Left cardiac atrium (tissue), 4 donors: ENCODE results near the gene RSL24D1. TPM values are rescaled to one million over a fixed set of nuclear protein-coding genes. Genes with fewer than 3 reads are reported as not detected.

Experiments used
- ATAC-seq, 2 donors: fragments of 200-7000 bp; cut with Tn5 transposase; one replicate each; pipeline ENCODE4 v1.9.1; 2020; ENCODE audit warnings: mild to moderate bottlenecking in 2 of 2, moderate library complexity in 2 of 2
- DNase-seq: peaks from one replicate; pipeline ENCODE4 v3.0.0-alpha.2; 2020
- intact Hi-C, 2 donors: fragments of 100-400 bp; cut with DNase I; formaldehyde crosslinking; loops; one replicate each; pipeline versions ENCODE4 v1.14.1 to v1.15.1; 2022 to 2023
- long read RNA-seq: library from polyadenylated mRNA; unstranded; transcript quantifications from one replicate; pipeline ENCODE4 v2.0.0, GENCODE V29; 2021
- total RNA-seq, 2 donors: library from RNA; stranded (reverse); fragmentation: NEBNext Ultra II Directional; extraction: Animal tissue kit (Norgen Biotek cat#: 25700); gene quantifications; one replicate each; pipeline ENCODE4 v1.2.1, GENCODE V29; 2021
- donor health status: DM: no; HTN: yes; CAD: no.
- donor health status: DM: no; HTN: yes; CAD: no; lungs with severe emphysema.
- donor health status: DM: yes; HTN: yes; CAD: no.
- donor health status: Dilated cardiomyopathy.

The RSL24D1 gene
- total RNA-seq = 10 to 100 TPM; 43.7 to 52.9 TPM
- long read RNA-seq, transcript RSL24D1-201 (6 exons, 2,015 nt) = major isoform, 99 of 100 reads
- long read RNA-seq, partial matches to known transcripts = 1 of 100 reads
- long read RNA-seq, other reads (novel, unspliced or antisense) = 0 of 100 reads

DNA sequence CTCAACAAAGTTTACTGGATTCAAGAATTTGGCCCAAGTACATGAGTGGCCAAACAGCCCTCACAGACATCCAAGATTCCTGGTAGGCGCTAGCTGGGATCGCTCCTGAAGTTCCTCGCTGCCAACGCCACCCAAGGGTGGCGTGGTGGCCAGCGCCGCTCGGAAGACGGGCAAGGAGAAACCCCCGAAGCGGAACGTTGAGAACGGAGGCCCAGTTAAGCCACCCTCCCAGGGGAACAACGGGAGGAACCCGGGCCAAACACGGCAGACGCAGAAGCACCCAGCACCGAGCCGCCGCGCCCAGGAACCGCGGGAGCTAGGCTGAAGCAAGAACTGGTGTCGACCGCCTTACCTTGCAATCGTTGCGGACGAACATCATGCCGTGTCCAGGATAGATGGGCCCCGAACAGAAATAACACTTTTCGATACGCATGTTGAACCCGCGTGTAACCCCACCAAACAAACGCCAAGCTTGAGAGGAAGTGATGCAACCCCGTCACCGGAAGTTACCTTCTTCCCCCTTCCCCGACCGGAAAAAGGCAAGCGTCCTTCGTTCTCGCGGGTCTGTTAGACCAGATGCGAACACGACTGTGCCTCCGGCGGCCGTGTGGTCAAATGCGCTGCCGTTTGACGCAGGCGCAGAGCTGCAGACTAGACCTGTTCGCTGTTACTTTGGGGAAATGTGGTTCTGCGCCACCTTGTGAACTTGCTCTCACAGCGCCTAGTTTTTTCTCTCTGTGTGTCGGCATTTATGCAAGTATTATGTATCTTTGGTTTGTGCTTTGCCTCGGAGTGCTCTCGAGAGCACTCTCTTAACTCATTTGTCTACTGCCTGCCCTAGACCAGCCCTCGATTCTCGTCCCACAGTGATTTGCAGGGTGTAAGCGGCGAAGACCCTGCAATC is at the start of gene RSL24D1:
Gene RSL24D1 (minus strand): TSS at position 484 of the 904 bp plus-strand sequence. CDS start 51 bp downstream, at position 433.
- ATAC-seq = peak; percentile 99
- peak; percentile 97 for DNase-seq
- intact Hi-C loops = no loop called here

DNA sequence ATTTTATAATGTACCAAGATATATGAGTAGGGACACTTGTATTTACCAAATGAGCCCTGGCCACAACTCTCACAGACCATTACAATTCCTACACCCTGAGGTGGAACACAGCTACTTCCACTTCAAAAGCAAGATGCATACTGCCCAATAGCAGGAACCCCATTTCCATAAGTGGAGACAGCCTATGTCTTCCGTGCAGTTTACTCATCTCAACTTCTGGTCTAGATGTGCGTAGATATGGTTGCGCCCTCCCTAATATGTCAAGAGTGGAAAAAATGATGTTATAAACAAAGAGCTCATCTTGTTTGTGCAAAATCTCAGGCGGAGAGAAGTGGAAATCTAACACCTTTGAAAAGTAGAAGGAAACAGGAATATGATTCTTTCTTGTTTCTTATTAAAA is 48.3 kb upstream of the RSL24D1 start:
- DNase-seq (no peak), ATAC-seq (no peak)
- intact Hi-C loops = no loop called here

DNA sequence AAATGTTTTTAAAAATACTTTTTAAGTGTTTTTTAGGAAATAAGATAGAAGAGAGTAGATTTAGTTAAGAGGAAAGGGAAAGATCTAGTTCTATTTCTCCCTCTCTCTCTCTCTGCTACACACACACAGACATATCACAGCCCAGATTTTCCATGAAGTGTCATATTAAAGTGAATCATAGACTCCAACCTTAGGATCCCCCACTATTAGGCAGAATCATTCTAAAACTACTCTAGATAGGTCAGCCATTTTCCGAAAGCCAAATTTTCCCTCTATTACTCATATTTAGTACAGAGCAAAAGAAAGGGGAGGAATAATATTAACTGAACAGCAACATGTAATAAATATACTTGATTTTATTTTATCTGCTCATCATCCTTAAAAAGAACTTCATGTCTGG is 45.1 kb upstream of the RSL24D1 start:
- no peak for ATAC-seq
- intact Hi-C loops = no loop called here
- no peak for DNase-seq

DNA sequence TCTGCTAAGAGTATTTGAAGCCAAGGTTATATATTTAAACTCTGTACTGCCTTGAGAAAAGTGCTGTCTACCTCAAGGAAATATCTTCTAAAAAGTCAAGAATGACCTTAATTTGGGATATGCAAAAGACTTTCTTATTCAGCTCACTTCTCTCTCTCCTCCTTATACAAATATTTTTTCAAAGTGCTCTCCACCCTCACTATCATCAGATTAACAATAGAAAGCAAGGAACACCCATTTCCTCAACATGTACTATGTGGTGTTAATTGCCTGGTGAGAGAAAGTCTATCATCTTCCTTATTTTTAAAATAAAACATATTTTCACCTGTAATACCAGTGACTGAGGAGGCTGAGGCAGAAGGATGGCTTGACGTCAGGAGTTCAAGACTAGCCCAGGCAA is 44.4 kb upstream of the RSL24D1 start:
- ATAC-seq (no peak), DNase-seq (no peak)
- intact Hi-C loops = no loop called here

DNA sequence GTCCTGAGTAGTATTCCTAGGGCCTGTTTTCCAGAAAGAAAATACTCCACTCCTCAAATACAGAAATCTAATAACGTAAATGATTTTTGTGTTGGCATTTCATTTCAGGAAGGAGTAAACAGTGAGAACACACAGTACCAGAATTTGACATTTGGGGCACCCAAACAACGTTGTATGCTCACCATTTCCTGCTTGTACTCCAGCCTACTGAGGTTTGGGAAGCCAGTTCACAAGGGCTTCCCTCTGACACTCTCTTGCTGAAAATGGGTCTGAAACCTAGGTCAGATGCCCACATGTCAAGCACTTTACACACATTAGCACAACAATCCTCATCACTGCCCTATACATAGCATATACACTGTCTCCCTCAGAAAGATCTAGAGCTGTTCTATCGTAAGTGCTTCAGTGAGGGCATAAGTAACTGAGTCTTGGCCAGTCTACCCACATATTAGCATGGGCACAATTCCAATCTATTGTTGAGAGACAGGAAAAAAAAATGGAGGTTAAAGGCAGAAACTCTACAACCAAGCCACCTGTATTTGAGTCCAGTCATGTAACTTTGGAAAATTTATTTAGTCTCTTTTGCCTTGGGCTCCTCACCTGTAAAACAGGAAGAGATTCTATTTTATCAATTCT is 43.5 kb upstream of the RSL24D1 start:
- intact Hi-C loops = no loop called here
- ATAC-seq (no peak), DNase-seq (no peak)

DNA sequence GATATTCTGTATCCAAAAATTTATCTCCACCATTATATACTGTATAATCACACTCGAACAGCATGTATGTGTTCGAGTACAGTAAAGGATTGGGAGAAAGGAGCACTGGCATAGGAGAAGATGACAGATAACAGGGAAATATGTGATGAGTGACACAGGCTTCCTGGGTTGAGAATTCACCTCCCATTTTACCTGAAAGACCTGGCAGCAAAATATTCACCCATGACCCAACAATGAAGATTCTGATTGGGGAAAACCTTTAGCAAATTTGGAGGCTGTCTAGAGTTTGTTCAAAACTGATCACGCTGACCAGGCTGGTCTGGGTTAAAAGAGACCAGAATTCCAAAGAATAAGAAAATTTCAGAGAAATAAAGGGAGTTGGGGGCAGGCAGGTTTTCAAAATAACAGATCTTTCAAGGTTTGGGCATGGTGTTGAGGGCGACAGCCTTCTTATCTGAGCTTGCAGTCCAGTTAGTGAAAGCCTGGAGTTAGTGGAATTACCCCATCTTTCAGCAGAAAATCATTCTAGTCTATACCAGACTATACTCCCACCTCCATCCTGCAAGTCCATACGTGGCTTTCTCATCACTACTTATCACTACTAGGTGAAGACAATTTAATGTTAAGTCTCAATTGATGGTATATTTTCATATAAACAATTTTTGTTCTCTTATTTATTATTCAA is 42.8 kb upstream of the RSL24D1 start:
- intact Hi-C loops = no loop called here
- DNase-seq = no peak
- no peak for ATAC-seq

DNA sequence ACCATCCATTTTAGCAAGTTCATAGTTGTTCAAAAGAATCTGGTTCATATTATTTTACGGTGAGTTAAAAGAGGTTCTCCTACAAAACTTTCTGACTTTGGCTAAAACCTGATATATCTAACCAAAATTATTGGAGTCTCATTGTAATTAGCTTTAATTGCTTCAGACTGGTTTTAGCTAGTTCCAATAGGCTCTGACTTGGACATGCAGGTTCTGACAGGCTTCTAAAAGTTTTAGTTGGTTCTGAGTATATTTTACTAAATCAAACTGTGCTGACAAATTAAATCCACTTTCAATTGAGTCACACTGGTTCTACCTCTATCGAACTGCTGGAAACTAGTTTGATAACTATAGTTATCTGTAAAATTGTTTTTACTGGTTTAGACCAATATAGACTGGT is 42.1 kb upstream of the RSL24D1 start:
- intact Hi-C loops = no loop called here
- DNase-seq = no peak
- ATAC-seq = no peak

DNA sequence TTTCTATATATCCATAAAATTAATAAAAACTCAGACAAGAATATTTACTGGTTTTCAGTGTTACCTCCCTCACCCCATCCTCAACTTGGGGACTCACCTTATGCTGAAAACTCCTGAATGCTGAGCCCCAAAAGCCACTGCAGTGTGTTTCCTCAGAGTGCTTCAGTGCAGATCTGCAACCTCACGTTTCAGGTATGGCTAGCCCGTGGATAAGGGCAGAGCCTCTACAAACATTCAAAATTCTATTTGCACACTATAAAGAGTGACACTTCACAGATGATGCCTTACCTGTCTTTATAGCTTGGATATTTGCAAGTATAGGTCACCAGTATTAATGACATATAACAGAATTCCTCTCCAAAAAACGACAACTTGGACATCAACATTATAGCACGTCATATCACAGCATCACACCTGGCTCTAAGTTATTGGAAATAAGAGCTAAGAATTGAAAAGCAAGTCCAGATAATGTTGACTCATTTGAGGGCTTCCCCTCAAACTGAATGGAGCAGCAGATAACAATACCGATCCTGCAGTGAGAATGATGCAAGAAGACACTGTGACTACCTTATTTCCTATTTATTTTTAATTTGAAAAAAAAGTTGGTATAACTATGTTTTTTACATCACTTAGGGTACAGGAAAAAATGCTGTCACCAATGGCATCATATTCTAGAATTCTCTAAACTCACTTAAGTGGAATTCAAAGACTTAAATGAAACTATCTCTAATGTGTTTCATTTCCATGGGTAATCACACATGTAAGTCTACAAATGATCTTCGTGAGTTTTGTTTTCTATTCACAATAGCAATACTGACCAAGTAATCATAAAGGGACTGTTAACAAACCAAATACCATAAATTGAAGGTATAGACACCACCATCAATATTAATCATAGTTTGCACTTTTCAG is 40.7 kb upstream of the RSL24D1 start:
- ATAC-seq (no peak), DNase-seq (no peak)
- intact Hi-C loops = no loop called here

DNA sequence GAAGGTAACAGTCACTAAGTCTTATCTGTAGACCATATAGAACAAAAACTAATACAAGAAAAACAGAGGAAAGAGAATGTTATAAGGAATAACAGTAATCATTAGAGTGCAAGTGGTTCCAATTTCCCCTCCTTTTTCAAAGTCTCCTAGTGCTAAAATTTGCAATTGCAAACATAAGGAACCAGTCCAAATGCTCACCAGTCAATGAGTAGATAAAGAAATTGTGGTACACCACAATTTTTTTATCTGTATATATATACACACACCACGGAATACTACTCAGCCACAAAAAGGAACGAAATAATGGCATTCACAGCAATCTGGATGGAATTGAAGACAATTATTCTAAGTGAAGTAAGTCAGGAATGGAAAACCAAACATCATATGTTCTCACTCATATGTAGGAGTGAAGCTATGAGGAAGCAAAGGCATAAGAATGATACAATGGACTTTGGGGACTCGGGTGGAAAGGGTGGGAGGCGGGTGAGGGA is 38.9 kb upstream of the RSL24D1 start:
- DNase-seq = no peak
- no peak for ATAC-seq
- intact Hi-C loops = no loop called here

DNA sequence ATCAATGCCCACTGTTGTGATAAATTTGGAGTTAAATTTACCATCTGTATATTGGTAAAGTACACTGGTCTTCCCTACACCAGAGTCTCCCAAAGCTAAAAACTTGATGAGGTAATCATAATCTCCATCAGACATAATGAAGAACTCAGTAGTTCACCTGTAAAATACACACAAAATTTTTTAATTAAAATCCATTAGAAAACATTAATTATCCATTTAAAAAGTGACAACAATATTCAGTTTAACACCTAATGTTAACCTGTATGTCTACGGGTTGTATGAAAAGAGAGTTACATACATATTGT is 38.0 kb upstream of the RSL24D1 start:
- DNase-seq = no peak
- intact Hi-C loops = no loop called here
- ATAC-seq = no peak

DNA sequence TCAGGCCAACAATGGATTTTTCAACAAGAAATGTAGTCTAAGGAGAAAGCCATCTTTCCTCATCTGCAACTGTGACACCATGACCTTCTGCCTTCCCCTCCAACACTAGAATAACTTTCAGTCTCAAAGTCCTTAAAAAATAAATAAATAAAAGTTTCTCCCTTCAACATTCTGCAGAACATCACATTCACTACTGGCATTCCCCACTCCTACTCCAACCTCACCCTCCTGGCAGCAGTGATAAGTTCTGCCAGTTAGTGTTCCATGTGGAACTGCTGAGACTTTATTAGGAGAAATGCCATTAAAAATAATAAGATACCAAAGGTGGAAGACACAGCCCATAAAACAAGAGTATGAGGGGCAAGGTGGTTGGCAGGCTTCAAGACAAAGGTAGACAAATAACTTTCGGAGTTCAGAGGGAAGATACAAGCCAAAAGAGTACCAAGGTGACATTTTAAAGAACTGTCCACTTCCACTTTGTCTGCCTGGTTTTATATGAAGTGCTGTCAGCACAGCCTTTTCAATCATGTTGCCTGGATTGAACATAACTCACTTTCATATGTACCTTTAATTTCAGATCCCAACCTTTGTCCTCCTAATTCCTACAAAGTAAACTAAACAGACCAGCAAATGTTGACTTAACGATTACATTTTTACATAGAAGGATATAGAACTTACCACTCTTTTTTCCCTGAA is 37.5 kb upstream of the RSL24D1 start:
- intact Hi-C loops = no loop called here
- ATAC-seq (no peak), DNase-seq (no peak)

DNA sequence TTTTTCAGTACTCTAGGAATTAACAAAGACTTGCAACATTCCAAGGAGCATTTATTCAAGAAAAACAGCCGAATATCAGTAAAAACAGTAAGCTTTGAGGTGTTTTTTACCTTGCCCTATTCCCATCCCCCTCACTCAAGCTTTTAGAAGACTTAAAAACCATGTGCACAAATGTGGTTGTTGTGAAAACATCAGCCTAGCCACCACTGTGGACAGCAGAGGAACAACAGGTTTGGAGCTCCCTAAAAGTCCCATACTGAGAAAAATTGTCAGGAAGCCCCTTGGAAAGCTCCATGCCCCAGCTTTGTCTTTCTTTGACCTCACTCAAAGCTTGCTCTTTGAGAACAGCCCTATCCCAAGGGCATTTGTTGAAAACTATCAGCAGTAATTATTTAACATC is 34.7 kb upstream of the RSL24D1 start:
- intact Hi-C loops = no loop called here
- no peak for DNase-seq

DNA sequence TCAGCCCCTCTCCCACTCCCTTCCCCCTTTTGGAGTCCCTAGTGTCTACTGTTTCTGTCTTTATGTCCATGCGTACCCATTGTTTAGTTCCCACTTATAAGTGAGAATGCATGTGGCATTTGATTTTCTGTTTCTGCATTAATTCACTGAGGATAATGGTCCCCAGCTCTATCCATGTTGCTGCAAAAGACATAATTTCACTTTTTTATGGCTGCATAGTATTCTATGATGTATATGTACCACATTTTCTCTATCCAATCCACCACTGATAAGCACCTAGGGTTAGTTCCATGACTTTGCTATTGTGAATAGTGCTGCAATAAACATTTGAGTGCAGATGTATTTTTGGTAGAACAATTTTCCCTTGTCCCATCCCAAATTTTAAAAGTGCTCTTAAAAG is 34.2 kb upstream of the RSL24D1 start:
- intact Hi-C loops = no loop called here
- no peak for DNase-seq
- no peak for ATAC-seq

More for the DNA sequence above, 34.7 kb upstream of the RSL24D1 start:
- ATAC-seq = no peak

DNA sequence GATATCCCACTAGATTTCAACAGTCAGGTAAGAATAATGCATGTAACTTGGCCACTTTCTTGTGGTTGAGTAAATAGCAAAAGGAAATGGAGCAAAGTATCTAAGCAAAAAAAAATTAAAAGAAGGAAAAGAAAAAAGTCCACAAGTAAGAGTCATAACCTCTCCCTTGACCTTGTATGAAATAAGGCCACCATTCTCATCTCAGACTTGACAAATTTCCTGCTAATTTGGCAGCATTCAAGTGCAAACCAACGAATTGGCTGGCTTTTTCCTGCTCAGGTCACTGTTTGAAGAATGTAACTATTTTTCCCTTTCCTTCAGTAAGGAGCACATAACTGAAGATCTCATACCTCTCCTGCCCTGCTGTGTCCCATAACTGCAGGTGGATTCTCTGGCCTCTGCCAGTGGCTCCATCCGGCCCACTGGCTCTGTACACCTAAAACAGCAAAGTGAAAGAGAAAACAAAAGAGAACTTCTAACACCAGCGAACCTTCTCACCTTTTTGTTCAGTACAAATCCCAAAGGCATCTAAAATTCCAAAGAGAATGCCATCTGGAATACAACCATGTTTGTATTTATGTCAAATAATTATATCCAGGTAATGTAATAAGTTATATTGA is 33.4 kb upstream of the RSL24D1 start:
- intact Hi-C loops = no loop called here
- no peak for ATAC-seq
- DNase-seq = no peak

DNA sequence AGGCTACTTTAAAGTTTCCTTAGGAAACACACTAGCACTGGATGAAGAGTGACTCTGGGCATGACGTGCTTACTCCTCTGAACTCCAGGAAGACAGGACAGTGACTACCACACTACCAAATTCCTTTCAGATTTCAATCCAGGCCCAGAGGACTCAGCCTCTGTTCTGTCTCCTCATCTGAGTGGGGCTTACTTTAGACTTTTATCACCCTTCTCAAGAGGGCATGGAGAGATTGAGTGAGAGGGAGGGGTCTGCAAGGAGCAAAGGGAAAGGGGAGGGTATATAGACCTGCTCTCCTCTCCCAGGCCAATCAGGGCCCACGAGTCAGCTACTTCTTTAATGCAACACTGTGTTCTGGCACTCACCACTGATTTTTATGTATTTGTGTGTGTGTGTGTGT is 29.4 kb upstream of the RSL24D1 start:
- intact Hi-C loops = no loop called here
- DNase-seq (no peak), ATAC-seq (no peak)

DNA sequence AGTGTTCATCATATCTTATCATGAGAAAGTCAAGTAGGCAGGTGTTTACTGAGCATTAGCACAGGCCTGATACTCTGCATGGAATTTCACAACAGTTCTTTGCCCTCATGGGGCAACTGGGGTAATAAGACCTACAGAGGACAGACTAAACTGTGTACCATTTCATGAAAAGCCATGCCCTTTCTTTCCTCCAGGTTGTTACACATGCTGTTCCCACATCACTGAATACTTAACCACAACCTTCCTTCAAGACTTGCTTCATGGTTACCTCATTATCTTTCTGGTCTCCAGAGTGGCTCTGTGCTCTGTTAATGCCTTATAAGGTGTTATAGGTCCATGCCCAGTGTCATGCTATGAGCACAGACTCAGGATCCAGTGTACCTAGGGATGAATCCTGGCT is 28.2 kb upstream of the RSL24D1 start:
- no peak for DNase-seq
- intact Hi-C loops = loop anchor here (5.0 kb wide), 2 partner anchors 62 to 212 kb away; partner anchors contain the start of gene RAB27A (in 1 of the 2)
- no peak for ATAC-seq

DNA sequence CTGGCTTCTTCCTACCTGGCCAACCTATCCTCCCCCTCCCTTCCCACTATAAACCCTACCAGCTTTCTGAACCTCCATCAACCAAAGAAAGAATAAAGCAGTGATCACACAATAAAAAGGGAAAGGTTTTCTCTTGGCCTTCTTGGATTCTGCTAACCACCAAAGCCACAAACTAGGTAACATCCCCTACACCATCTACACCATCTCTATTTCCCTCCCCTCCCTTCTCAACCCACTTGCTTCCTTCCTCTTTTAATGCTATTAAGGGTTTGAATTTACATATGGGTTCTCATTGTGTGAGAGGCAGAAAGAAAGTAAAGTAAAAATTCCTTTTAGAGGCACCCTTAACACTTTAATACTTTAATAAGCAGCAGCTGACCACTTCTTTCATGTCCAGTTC is 25.8 kb upstream of the RSL24D1 start:
- no peak for ATAC-seq
- no peak for DNase-seq
- intact Hi-C loops = loop anchor here (5.0 kb wide), 2 partner anchors 65 to 215 kb away; partner anchors contain the start of gene RAB27A (in 1 of the 2)
